ENCODE data around the gene ZNF511.

DNA sequence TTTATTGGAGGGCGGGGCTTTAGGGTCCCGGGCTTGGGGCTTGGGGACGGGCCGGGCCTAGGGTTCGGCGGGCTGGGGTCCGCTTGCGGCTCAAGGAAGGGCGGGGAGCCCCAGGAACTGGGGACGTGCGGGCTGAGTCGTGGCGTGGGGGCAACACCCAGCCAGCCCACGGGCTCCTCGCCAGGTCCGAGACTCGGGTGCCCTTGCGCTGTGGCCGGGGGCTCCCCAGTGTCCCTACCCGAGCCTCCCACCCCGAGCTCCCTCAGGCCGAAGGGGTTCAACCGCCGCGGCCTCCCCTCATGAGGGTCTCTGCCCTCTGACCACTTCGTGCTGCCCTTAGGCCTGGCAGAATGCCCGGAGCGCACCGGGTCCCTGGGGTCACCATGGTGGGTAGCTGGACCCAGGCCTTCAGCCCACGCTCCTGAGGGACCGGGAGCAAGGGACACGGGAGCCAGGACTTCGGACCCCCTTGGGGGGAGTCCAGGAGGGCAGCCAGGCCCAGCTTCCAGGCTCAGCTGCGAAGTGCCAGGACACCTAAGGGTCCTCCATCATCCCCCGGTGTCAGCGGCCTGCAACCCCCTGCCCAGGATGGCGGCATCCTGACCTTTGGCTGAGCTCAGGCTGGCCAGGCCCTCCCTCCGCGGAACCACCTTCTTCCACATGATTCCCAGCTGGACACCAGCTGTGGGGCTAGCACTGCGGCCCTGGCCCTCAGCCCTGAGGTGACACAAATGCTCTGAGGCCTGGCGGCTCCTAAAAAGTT, 49.6 kb downstream of the ZNF511 start:
- TF ChIP-seq, protein P1, sequence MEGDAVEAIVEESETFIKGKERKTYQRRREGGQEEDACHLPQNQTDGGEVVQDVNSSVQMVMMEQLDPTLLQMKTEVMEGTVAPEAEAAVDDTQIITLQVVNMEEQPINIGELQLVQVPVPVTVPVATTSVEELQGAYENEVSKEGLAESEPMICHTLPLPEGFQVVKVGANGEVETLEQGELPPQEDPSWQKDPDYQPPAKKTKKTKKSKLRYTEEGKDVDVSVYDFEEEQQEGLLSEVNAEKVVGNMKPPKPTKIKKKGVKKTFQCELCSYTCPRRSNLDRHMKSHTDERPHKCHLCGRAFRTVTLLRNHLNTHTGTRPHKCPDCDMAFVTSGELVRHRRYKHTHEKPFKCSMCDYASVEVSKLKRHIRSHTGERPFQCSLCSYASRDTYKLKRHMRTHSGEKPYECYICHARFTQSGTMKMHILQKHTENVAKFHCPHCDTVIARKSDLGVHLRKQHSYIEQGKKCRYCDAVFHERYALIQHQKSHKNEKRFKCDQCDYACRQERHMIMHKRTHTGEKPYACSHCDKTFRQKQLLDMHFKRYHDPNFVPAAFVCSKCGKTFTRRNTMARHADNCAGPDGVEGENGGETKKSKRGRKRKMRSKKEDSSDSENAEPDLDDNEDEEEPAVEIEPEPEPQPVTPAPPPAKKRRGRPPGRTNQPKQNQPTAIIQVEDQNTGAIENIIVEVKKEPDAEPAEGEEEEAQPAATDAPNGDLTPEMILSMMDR (IDR thresholded peaks at IDR 0.05), result no peak
- no peak for TF ChIP-seq ZFX (IDR thresholded peaks at IDR 0.05; ENCODE audit: borderline replicate concordance)
